HUES64 (cell line): Measurements from ENCODE around the gene MYH7B.

Experiments
- H3K27ac ChIP-seq: 2 replicates; pipeline ENCODE4 v1.7.0; 2013; ENCODE audit warnings: low read depth, low read length, inconsistent platforms
- H3K27me3 ChIP-seq: 2 replicates; pipeline ENCODE4 v1.6.1; 2013; ENCODE audit warnings: mild to moderate bottlenecking, low read length; ENCODE audit not compliant: insufficient read depth
- H3K36me3 ChIP-seq: 2 replicates; pipeline ENCODE4 v1.6.1; 2013; ENCODE audit warnings: mild to moderate bottlenecking, low read length; ENCODE audit not compliant: insufficient read depth
- H3K4me1 ChIP-seq: 2 replicates; pipeline ENCODE4 v1.6.1; 2013; ENCODE audit warnings: mild to moderate bottlenecking, low read length, moderate library complexity; ENCODE audit not compliant: insufficient read depth
- H3K4me3 ChIP-seq: 2 replicates; pipeline ENCODE4 v1.5.1; 2013; ENCODE audit warnings: mild to moderate bottlenecking, low read length, moderate library complexity
- H3K9ac ChIP-seq: 2 replicates; pipeline ENCODE4 v1.6.1; 2013; ENCODE audit warnings: mild to moderate bottlenecking, low read depth, low read length
- H3K9me3 ChIP-seq: 2 replicates; pipeline ENCODE4 v1.6.1; 2013; ENCODE audit warnings: low read depth, low read length; ENCODE audit not compliant: insufficient read depth
- WGBS: fragments of 150-250, 120-280 bp; methylation state at CpG from one replicate; pipeline ENCODE4 v1.1.7; 2013; ENCODE audit warnings: missing lambda C conversion rate; 5-methylcytosine and 5-hydroxymethylcytosine counted together

MYH7B gene

DNA sequence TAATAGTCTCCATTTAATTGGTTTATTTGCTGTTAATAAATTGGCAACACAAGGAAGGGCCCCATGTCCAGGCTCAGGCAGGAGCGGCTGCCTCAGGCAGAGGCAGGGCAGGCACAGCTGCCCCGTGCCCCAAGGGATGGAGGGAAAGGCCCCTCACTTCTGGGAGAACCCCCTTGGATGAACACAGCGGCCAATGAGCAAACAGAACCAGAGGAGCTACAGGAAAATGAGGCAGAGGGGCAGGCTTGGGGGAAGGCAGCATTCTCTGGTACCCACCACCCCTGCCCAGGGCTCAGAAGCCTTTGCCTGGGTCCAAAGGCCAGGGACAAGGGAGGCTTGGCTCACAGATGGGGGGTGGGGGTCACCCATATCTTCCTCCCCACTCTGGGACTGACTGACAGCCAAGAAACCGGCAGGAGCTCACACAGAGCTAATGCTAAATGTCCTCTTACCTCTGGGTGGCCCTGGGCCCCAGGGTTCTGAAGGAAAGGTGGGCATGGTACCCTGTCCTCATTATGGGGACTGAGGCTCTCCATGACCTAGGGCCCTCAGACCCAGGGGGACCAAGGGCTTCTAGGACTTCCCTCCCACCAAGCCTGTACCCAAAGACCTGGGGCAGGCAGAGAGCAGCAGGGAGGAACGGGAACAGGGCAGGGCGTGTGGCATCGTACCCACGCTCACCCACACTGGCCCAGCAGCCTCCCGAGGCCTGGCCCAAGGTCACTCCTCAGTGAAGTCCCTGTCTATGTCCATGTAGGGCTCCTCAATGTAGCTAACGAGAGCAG, 47.0 kb downstream of the MYH7B start:
- WGBS, result 88% methylated on average over 10 of the region's 10 CpGs
- Histone ChIP-seq H3K27me3 (no peaks in the 10 kb centered on the region), H3K9ac (no peak overlapping the region), H3K27ac (no peak overlapping the region), H3K4me3 (no peak overlapping the region), H3K4me1 (no peaks in the 10 kb centered on the region), H3K36me3 (peaks cover 83% of the 10 kb centered on the region), H3K9me3 (no peaks in the 10 kb centered on the region)

GRCh38 chr20:35003211-35004031, 47.8 kb downstream of the MYH7B start:
- Histone ChIP-seq H3K9me3 (no peaks in the 10 kb centered on the region), H3K4me3 (no peak overlapping the region), H3K9ac (no peak overlapping the region), H3K36me3 (peaks cover 91% of the 10 kb centered on the region), H3K4me1 (no peaks in the 10 kb centered on the region), H3K27ac (no peak overlapping the region), H3K27me3 (no peaks in the 10 kb centered on the region)
- WGBS, result 96% methylated on average over 25 of the region's 25 CpGs

DNA sequence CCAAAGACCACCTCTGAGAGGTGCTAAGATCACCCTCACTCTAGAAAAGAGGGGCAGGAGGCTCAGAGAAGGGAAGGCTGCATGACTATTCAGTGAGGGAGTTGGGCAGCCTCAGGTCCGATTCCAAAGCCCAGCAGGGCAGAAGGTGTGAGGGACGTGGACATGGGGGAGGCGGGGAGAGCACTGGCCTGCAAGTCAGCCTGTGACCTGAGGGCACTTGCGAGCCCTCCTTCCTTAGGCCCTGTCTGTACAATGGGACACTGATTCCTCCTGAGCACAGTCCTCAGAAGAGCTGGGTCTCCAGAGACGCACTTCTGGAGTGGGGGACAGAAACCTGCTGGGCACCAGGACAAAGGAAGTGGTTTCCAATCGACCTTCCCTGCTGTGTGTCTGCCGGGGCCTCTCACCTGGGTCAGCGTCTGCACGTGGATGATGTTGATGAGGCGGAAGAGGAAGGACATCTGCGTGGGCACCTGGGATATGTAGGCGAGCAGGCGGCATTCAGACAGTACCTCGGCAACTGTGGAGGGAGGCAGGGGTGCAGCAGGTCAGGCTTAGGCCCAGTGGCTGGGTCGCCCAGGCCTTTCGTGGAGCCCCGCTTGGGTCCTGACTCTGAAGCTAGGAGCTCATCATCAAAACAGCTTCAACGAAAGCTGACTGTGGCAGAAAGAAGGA, 48.5 kb downstream of the MYH7B start:
- no peaks in the 10 kb centered on the region for H3K27me3 ChIP-seq
- no peak overlapping the region for H3K27ac ChIP-seq
- peaks cover 96% of the 10 kb centered on the region for H3K36me3 ChIP-seq
- WGBS, result 93% methylated on average over 18 of the region's 18 CpGs
- no peak overlapping the region for H3K4me3 ChIP-seq
- H3K9ac ChIP-seq, result no peak overlapping the region
- no peaks in the 10 kb centered on the region for H3K4me1 ChIP-seq
- H3K9me3 ChIP-seq, result no peaks in the 10 kb centered on the region

DNA sequence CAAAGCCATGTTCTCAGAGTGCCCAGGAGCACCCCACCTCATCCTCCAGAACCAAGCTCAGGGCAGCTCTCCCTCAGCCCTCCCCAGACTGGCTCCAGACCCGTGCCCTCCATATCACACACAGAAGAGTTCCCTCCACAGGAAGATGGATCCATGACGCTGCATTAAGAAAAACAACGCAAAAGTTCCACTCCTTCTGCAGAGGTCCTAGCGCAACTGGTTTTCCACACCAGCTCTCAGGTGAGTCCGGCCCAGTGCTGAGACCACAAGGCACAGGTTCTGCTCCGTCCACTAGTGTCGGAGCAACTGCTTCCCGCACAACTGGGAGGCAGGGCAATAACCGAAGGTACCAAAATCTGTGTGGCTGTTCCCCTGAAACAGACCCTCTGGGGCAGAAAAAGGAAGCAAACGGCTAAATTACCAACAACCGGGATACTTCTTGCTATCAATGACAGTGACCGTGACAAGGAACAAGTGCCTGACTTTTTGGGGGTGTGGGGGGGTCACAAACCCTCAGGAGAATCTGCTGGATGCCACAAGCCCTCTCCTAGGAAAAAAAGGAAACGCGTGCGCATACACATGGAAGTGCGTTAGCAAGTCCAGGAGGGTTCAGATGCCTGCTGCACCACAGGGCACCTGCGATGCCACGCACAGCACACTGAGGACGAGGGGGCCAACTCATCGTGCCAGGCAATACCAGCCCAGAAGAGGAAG, 49.2 kb downstream of the MYH7B start:
- H3K36me3 ChIP-seq, result peaks cover 98% of the 10 kb centered on the region
- WGBS, result 92% methylated on average over 20 of the region's 20 CpGs

More for the DNA sequence above, 49.2 kb downstream of the MYH7B start:
- no peaks in the 10 kb centered on the region for H3K9me3 ChIP-seq
- no peak overlapping the region for H3K9ac ChIP-seq
- H3K4me1 ChIP-seq, result no peaks in the 10 kb centered on the region
- H3K27ac ChIP-seq, result no peak overlapping the region
- H3K4me3 ChIP-seq, result no peak overlapping the region
- H3K27me3 ChIP-seq, result no peaks in the 10 kb centered on the region
